ENCODE data around the gene PRAMEF17.
"Not testable (repeated sequence)": the region's sequence is repeated elsewhere in the genome, so short reads cannot be mapped to it uniquely, and the experiment has no call there.

The PRAMEF17 gene

GRCh38 chr1:13366536-13366935, 22.9 kb upstream of the PRAMEF17 start:
- H3K23ac ChIP-seq (ENCODE audit: low read length in 2 of 2); H3K36me3 ChIP-seq (ENCODE audit: control insufficient read depth in 1 of 2, insufficient read depth in 2 of 2, low read depth in 1 of 2, low read length in 2 of 2); H2BK12ac ChIP-seq (ENCODE audit: low read length in 2 of 2); H3K4me1 ChIP-seq (ENCODE audit: control insufficient read depth, insufficient read depth, low read depth, low read length); DNase-seq; H4K91ac ChIP-seq (ENCODE audit: low read length); H4K8ac ChIP-seq (ENCODE audit: low read length); H3K4me3 ChIP-seq (ENCODE audit: insufficient read depth in 1 of 2, low read depth in 1 of 2, low read length in 2 of 2); H2BK15ac ChIP-seq (ENCODE audit: low read depth, poor library complexity, severe bottlenecking); H3K79me1 ChIP-seq (replicated peaks; ENCODE audit: low read length, poor library complexity, severe bottlenecking); H3K9me3 ChIP-seq (ENCODE audit: control insufficient read depth, low read length); H3K9ac ChIP-seq (ENCODE audit: low read length); H3K18ac ChIP-seq (ENCODE audit: low read depth in 1 of 2, low read length in 2 of 2); H2BK5ac ChIP-seq (ENCODE audit: low read depth, low read length, poor library complexity, severe bottlenecking); H3K4ac ChIP-seq (ENCODE audit: low read depth in 1 of 2, low read length in 2 of 2); H2BK120ac ChIP-seq (ENCODE audit: low read depth, low read length); H3K27me3 ChIP-seq (ENCODE audit: control insufficient read depth in 1 of 2, insufficient read depth in 1 of 2, low read length in 2 of 2); H3K4me2 ChIP-seq (ENCODE audit: low read length, poor library complexity, severe bottlenecking); H2AFZ ChIP-seq (ENCODE audit: low read depth, low read length); H2AK5ac ChIP-seq (ENCODE audit: low read length, severe bottlenecking); H3K27ac ChIP-seq (ENCODE audit: low read length, poor library complexity, severe bottlenecking); H3K14ac ChIP-seq (ENCODE audit: low read length in 2 of 2): not testable (repeated sequence)
- WGBS = no CpG with 5 or more reads among the region's 3 CpGs

GRCh38 chr1:13368544-13368943, 20.9 kb upstream of the PRAMEF17 start:
- not testable (repeated sequence) for DNase-seq; H2BK5ac ChIP-seq (ENCODE audit: low read depth, low read length, poor library complexity, severe bottlenecking); H3K36me3 ChIP-seq (ENCODE audit: control insufficient read depth in 1 of 2, insufficient read depth in 2 of 2, low read depth in 1 of 2, low read length in 2 of 2); H3K23ac ChIP-seq (ENCODE audit: low read length in 2 of 2); H2AK5ac ChIP-seq (ENCODE audit: low read length, severe bottlenecking); H3K4me1 ChIP-seq (ENCODE audit: control insufficient read depth, insufficient read depth, low read depth, low read length); H3K4ac ChIP-seq (ENCODE audit: low read depth in 1 of 2, low read length in 2 of 2); H3K27me3 ChIP-seq (ENCODE audit: control insufficient read depth in 1 of 2, insufficient read depth in 1 of 2, low read length in 2 of 2); H2AFZ ChIP-seq (ENCODE audit: low read depth, low read length); H3K4me2 ChIP-seq (ENCODE audit: low read length, poor library complexity, severe bottlenecking); H2BK12ac ChIP-seq (ENCODE audit: low read length in 2 of 2); H3K9ac ChIP-seq (ENCODE audit: low read length); H3K14ac ChIP-seq (ENCODE audit: low read length in 2 of 2); H4K8ac ChIP-seq (ENCODE audit: low read length); H3K27ac ChIP-seq (ENCODE audit: low read length, poor library complexity, severe bottlenecking); H2BK120ac ChIP-seq (ENCODE audit: low read depth, low read length); H3K79me1 ChIP-seq (replicated peaks; ENCODE audit: low read length, poor library complexity, severe bottlenecking); H3K9me3 ChIP-seq (ENCODE audit: control insufficient read depth, low read length); H3K4me3 ChIP-seq (ENCODE audit: insufficient read depth in 1 of 2, low read depth in 1 of 2, low read length in 2 of 2); H4K91ac ChIP-seq (ENCODE audit: low read length); H2BK15ac ChIP-seq (ENCODE audit: low read depth, poor library complexity, severe bottlenecking); H3K18ac ChIP-seq (ENCODE audit: low read depth in 1 of 2, low read length in 2 of 2)
- over 99% methylated on average over 2 of the region's 4 CpGs for WGBS

GRCh38 chr1:13378983-13379382, 10.4 kb upstream of the PRAMEF17 start:
- H2AFZ ChIP-seq (ENCODE audit: low read depth, low read length); H3K4ac ChIP-seq (ENCODE audit: low read depth in 1 of 2, low read length in 2 of 2); H3K27ac ChIP-seq (ENCODE audit: low read length, poor library complexity, severe bottlenecking); H3K9me3 ChIP-seq (ENCODE audit: control insufficient read depth, low read length); H2BK120ac ChIP-seq (ENCODE audit: low read depth, low read length); H4K91ac ChIP-seq (ENCODE audit: low read length); H4K8ac ChIP-seq (ENCODE audit: low read length); H3K23ac ChIP-seq (ENCODE audit: low read length in 2 of 2); H3K4me3 ChIP-seq (ENCODE audit: insufficient read depth in 1 of 2, low read depth in 1 of 2, low read length in 2 of 2); H2BK12ac ChIP-seq (ENCODE audit: low read length in 2 of 2); H3K4me1 ChIP-seq (ENCODE audit: control insufficient read depth, insufficient read depth, low read depth, low read length); H3K14ac ChIP-seq (ENCODE audit: low read length in 2 of 2); H3K4me2 ChIP-seq (ENCODE audit: low read length, poor library complexity, severe bottlenecking); H2AK5ac ChIP-seq (ENCODE audit: low read length, severe bottlenecking); H3K79me1 ChIP-seq (replicated peaks; ENCODE audit: low read length, poor library complexity, severe bottlenecking); H2BK5ac ChIP-seq (ENCODE audit: low read depth, low read length, poor library complexity, severe bottlenecking); H3K27me3 ChIP-seq (ENCODE audit: control insufficient read depth in 1 of 2, insufficient read depth in 1 of 2, low read length in 2 of 2); H3K18ac ChIP-seq (ENCODE audit: low read depth in 1 of 2, low read length in 2 of 2); H3K9ac ChIP-seq (ENCODE audit: low read length); DNase-seq; H3K36me3 ChIP-seq (ENCODE audit: control insufficient read depth in 1 of 2, insufficient read depth in 2 of 2, low read depth in 1 of 2, low read length in 2 of 2); H2BK15ac ChIP-seq (ENCODE audit: low read depth, poor library complexity, severe bottlenecking): not testable (repeated sequence)
- WGBS = 20% methylated on average over 1 of the region's 3 CpGs

- not testable (repeated sequence) for H2AK5ac ChIP-seq (ENCODE audit: low read length, severe bottlenecking); H3K4me2 ChIP-seq (ENCODE audit: low read length, poor library complexity, severe bottlenecking); H3K4me1 ChIP-seq (ENCODE audit: control insufficient read depth, insufficient read depth, low read depth, low read length); H3K14ac ChIP-seq (ENCODE audit: low read length in 2 of 2); DNase-seq; H3K27me3 ChIP-seq (ENCODE audit: control insufficient read depth in 1 of 2, insufficient read depth in 1 of 2, low read length in 2 of 2); H3K23ac ChIP-seq (ENCODE audit: low read length in 2 of 2); H3K4me3 ChIP-seq (ENCODE audit: insufficient read depth in 1 of 2, low read depth in 1 of 2, low read length in 2 of 2); H3K36me3 ChIP-seq (ENCODE audit: control insufficient read depth in 1 of 2, insufficient read depth in 2 of 2, low read depth in 1 of 2, low read length in 2 of 2); H2AFZ ChIP-seq (ENCODE audit: low read depth, low read length); H3K79me1 ChIP-seq (replicated peaks; ENCODE audit: low read length, poor library complexity, severe bottlenecking); H2BK5ac ChIP-seq (ENCODE audit: low read depth, low read length, poor library complexity, severe bottlenecking); H3K4ac ChIP-seq (ENCODE audit: low read depth in 1 of 2, low read length in 2 of 2); H3K9me3 ChIP-seq (ENCODE audit: control insufficient read depth, low read length); H2BK12ac ChIP-seq (ENCODE audit: low read length in 2 of 2); H3K9ac ChIP-seq (ENCODE audit: low read length); H4K8ac ChIP-seq (ENCODE audit: low read length); H3K18ac ChIP-seq (ENCODE audit: low read depth in 1 of 2, low read length in 2 of 2); H4K91ac ChIP-seq (ENCODE audit: low read length); H3K27ac ChIP-seq (ENCODE audit: low read length, poor library complexity, severe bottlenecking); H2BK15ac ChIP-seq (ENCODE audit: low read depth, poor library complexity, severe bottlenecking); H2BK120ac ChIP-seq (ENCODE audit: low read depth, low read length)
- no CpG with 5 or more reads among the region's 3 CpGs for WGBS
Measured at GRCh38 chr1:13380380-13380779, 9.1 kb upstream of the PRAMEF17 start.

Data from mesenchymal stem cell (in vitro differentiated cells and primary cell).